ENCODE data around the gene S100A2.
"Not testable (repeated sequence)": the region's sequence is repeated elsewhere in the genome, so short reads cannot be mapped to it uniquely, and the experiment has no call there.

S100A2 gene

GRCh38 chr1:153532769-153533599 is 32.7 kb downstream of the S100A2 start:
- peak; percentile 88 for DNase-seq (ENCODE audit: low read depth)

- DNase-seq (ENCODE audit: low read depth) = no peak
Observed at GRCh38 chr1:153532181-153532580, 33.5 kb downstream of the S100A2 start.

- DNase-seq (ENCODE audit: low read depth) = no peak
Observed at GRCh38 chr1:153531638-153532037, 34.0 kb downstream of the S100A2 start.

GRCh38 chr1:153527683-153528040 is 38.0 kb downstream of the S100A2 start:
- DNase-seq (ENCODE audit: low read depth) = no peak

GRCh38 chr1:153527023-153527682 is 38.5 kb downstream of the S100A2 start:
- DNase-seq (ENCODE audit: low read depth) = no peak

- DNase-seq (ENCODE audit: low read depth) = no peak
Observed at GRCh38 chr1:153526132-153526543, 39.5 kb downstream of the S100A2 start.

GRCh38 chr1:153525088-153525728 is 40.4 kb downstream of the S100A2 start:
- no peak for DNase-seq (ENCODE audit: low read depth)

GRCh38 chr1:153522353-153523048 is 43.1 kb downstream of the S100A2 start:
- not testable (repeated sequence) for DNase-seq (ENCODE audit: low read depth)

GRCh38 chr1:153521808-153522207 is 43.8 kb downstream of the S100A2 start:
- DNase-seq (ENCODE audit: low read depth) = not testable (repeated sequence)

- no peak for DNase-seq (ENCODE audit: low read depth)
Observed at GRCh38 chr1:153520818-153521476, 44.7 kb downstream of the S100A2 start.

- not testable (repeated sequence) for DNase-seq (ENCODE audit: low read depth)
Observed at GRCh38 chr1:153520137-153520691, 45.4 kb downstream of the S100A2 start.

GRCh38 chr1:153519242-153519641 is 46.4 kb downstream of the S100A2 start:
- DNase-seq (ENCODE audit: low read depth) = no peak

- no peak for DNase-seq (ENCODE audit: low read depth)
Observed at GRCh38 chr1:153515504-153516394, 49.9 kb downstream of the S100A2 start.

- DNase-seq (ENCODE audit: low read depth) = no peak
Observed at GRCh38 chr1:153513666-153514065, 52.0 kb downstream of the S100A2 start.

GRCh38 chr1:153513023-153513422 is 52.6 kb downstream of the S100A2 start:
- no peak for DNase-seq (ENCODE audit: low read depth)
